HepG2 (cell line): Measurements from ENCODE around the gene SNRPD3. TPM values are rescaled to one million over a fixed set of nuclear protein-coding genes. Genes with fewer than 3 reads are reported as not detected.
A peak's percentile ranks its signal among the peaks of the same experiment; 100 is the strongest.

Experiments
- ATAC-seq: fragments of 200-7000 bp; cut with Tn5 transposase; 3 replicates; pipeline ENCODE4 v1.9.1; 2020; ENCODE audit warnings: mild to moderate bottlenecking, moderate library complexity
- BruUV-seq: library from RNA; stranded (reverse); fragments of 400-500 nt; replicated peaks from 2 replicates; lab custom pipeline; 2021; lab: Mats Ljungman, UMichigan
- CTCF ChIA-PET: fragments of 300-600 bp; formaldehyde crosslinking; extraction: SDS; loops from one replicate; lab custom pipeline; 2021; ENCODE audit warnings: low total read pairs, inconsistent platforms, low intra/inter-chr PET ratio; lab: Yijun Ruan, JAX
- POLR2A ChIA-PET: fragments of 350-600 bp; sonication (Branson Sonifier 250); formaldehyde crosslinking; loops from one replicate; lab custom pipeline; 2020; ENCODE audit warnings: antibody characterized with exemption, inconsistent platforms; lab: Yijun Ruan, JAX
- DNase-seq: peaks from one replicate; pipeline ENCODE4 v3.0.0-alpha.2; 2015; ENCODE audit warnings: low spot score
- FAIRE-seq: peaks from 3 replicates; lab custom pipeline; 2011; peaks lifted over from hg19 to GRCh38; lab: Jason Lieb, UNC
- H2AFZ ChIP-seq: one replicate; pipeline ENCODE4 v1.6.1; 2011; ENCODE audit warnings: low read length, inconsistent platforms
- H3K27ac ChIP-seq: fragments of 300-600 bp; 3 replicates; pipeline ENCODE4 v1.8.0; 2011; ENCODE audit warnings: mixed run types, mild to moderate bottlenecking, mixed read lengths, low read length, inconsistent platforms; ENCODE audit not compliant: insufficient read depth; ENCODE audit errors: extremely low read length
- H3K27me3 ChIP-seq, 2 experiments: fragments of 200-600 bp in 1 of 2; 2 replicates in 1 of 2; 3 replicates in 1 of 2; pipeline versions ENCODE4 v1.6.0 to v1.8.0; 2011; ENCODE audit warnings: low read length in 2 of 2, mild to moderate bottlenecking in 2 of 2, moderate library complexity in 2 of 2, inconsistent platforms in 1 of 2; ENCODE audit not compliant: insufficient read depth in 2 of 2, control insufficient read depth in 1 of 2
- H3K36me3 ChIP-seq, 2 experiments: fragments of 200-600 bp in 1 of 2; replicated peaks in 1 of 2; 2 replicates in 1 of 2; 3 replicates in 1 of 2; pipeline versions ENCODE4 v1.5.1 to v1.8.0; 2011; ENCODE audit warnings: low read length in 2 of 2, inconsistent platforms in 1 of 2; ENCODE audit not compliant: insufficient read depth in 2 of 2, control insufficient read depth in 1 of 2
- H3K4me1 ChIP-seq: 2 replicates; pipeline ENCODE4 v1.5.1; 2012; ENCODE audit warnings: low read length, inconsistent platforms; ENCODE audit not compliant: insufficient read depth
- H3K4me2 ChIP-seq: 2 replicates; pipeline ENCODE4 v1.6.0; 2011; ENCODE audit warnings: low read depth, low read length, inconsistent platforms
- H3K4me3 ChIP-seq, 3 experiments: fragments of 200-600 bp in 1 of 3; sonication (generic), shearing (Covaris generic) in 1 of 3; replicated peaks in 1 of 3; 2 replicates each; pipeline ENCODE4 v1.5.1; 2011 to 2016; ENCODE audit warnings: low read length in 3 of 3, inconsistent platforms in 2 of 3, low read depth in 2 of 3, mild to moderate bottlenecking in 2 of 3, control low read depth in 1 of 3, mixed read lengths in 1 of 3; ENCODE audit not compliant: insufficient read depth in 1 of 3
- H3K79me2 ChIP-seq: one replicate; pipeline ENCODE4 v1.6.1; 2011; ENCODE audit warnings: low read length, inconsistent platforms; ENCODE audit not compliant: insufficient read depth
- H3K9ac ChIP-seq: 2 replicates; pipeline ENCODE4 v1.6.0; 2011; ENCODE audit warnings: mild to moderate bottlenecking, low read depth, low read length, inconsistent platforms; ENCODE audit not compliant: insufficient read depth
- H3K9me3 ChIP-seq: 2 replicates; pipeline ENCODE4 v1.5.1; 2012; ENCODE audit warnings: mild to moderate bottlenecking, low read length
- H4K20me1 ChIP-seq: 2 replicates; pipeline ENCODE4 v1.6.0; 2011; ENCODE audit warnings: inconsistent platforms, mild to moderate bottlenecking, low read length, moderate library complexity; ENCODE audit not compliant: insufficient read depth
- BCL6 ChIP-seq: IDR thresholded peaks from 2 replicates; pipeline ENCODE4 v1.6.1; 2016; ENCODE audit warnings: missing genetic modification reagents, missing compliant biosample characterization
- HMGA1 ChIP-seq: sonication (generic); formaldehyde crosslinking; conservative IDR thresholded peaks from 2 replicates; pipeline ENCODE4 v1.4.0; 2020; ENCODE audit warnings: missing genetic modification reagents
- IRF2 ChIP-seq: IDR thresholded peaks from 2 replicates; pipeline ENCODE4 v1.6.1; 2018; ENCODE audit warnings: missing genetic modification reagents, missing compliant biosample characterization
- MAFF ChIP-seq: IDR thresholded peaks from 2 replicates; pipeline ENCODE4 v1.6.1; 2011; ENCODE audit warnings: low read depth, low read length, improper control_type of control experiment
- MAFK ChIP-seq, 2 experiments: IDR thresholded peaks in 1 of 2; conservative IDR thresholded peaks in 1 of 2; 2 replicates each; pipeline ENCODE4 v1.6.1; 2011; ENCODE audit warnings: improper control_type of control experiment in 2 of 2, low read length in 2 of 2
- NRL ChIP-seq: sonication (generic); formaldehyde crosslinking; IDR thresholded peaks from 2 replicates; pipeline ENCODE4 v1.5.0; 2020; ENCODE audit warnings: missing genetic modification reagents, mild to moderate bottlenecking, moderate library complexity, borderline replicate concordance
- ZIK1 ChIP-seq: sonication (generic); formaldehyde crosslinking; IDR thresholded peaks from 2 replicates; pipeline ENCODE4 v1.5.0; 2020; ENCODE audit warnings: mild to moderate bottlenecking, low read depth, missing genetic modification reagents, borderline replicate concordance
- ZNF256 ChIP-seq: sonication (generic); formaldehyde crosslinking; conservative IDR thresholded peaks from 2 replicates; pipeline ENCODE4 v1.4.0; 2020; ENCODE audit warnings: missing genetic modification reagents
- ZNF263 ChIP-seq: sonication (generic); formaldehyde crosslinking; IDR thresholded peaks from 2 replicates; pipeline ENCODE4 v1.4.0; 2020; ENCODE audit warnings: missing genetic modification reagents
- ZNF547 ChIP-seq: sonication (generic); formaldehyde crosslinking; IDR thresholded peaks from 2 replicates; pipeline ENCODE4 v1.5.1; 2020; ENCODE audit warnings: mild to moderate bottlenecking, missing genetic modification reagents
- ZNF563 ChIP-seq: sonication (generic); formaldehyde crosslinking; IDR thresholded peaks from 2 replicates; pipeline ENCODE4 v1.8.0; 2022; ENCODE audit warnings: mild to moderate bottlenecking, moderate library complexity, missing genetic modification reagents
- ZNF687 ChIP-seq: sonication (generic); formaldehyde crosslinking; IDR thresholded peaks from 2 replicates; pipeline ENCODE4 v1.5.1; 2020; ENCODE audit warnings: mild to moderate bottlenecking, missing genetic modification reagents, moderate library complexity
- ZNF788 ChIP-seq: sonication (generic); formaldehyde crosslinking; IDR thresholded peaks from 2 replicates; pipeline ENCODE4 v1.5.0; 2020; ENCODE audit warnings: mild to moderate bottlenecking, missing genetic modification reagents, borderline replicate concordance
- ZNF790 ChIP-seq: sonication (generic); formaldehyde crosslinking; IDR thresholded peaks from 2 replicates; pipeline ENCODE4 v1.8.0; 2022; ENCODE audit warnings: missing genetic modification reagents, mild to moderate bottlenecking, borderline replicate concordance
- WGBS: methylation state at CpG from one replicate; pipeline ENCODE4 v1.1.6; 2017; ENCODE audit warnings: low lambda C conversion rate; 5-methylcytosine and 5-hydroxymethylcytosine counted together
- in situ Hi-C: cut with HindIII; loops from 2 replicates; pipeline ENCODE4 v1.10.0; 2017; ENCODE audit warnings: low pct_unique_long_range_greater_than_20kb; ENCODE audit not compliant: extremely low pct_ligation_motif_present
- intact Hi-C: fragments of 100-400 bp; cut with micrococcal nuclease; formaldehyde crosslinking; loops from one replicate; pipeline ENCODE4 v1.10.0; 2022; ENCODE audit not compliant: unreplicated experiment
- polyA plus RNA-seq, 8 experiments: library from polyadenylated mRNA; depleted of rRNA in 3 of 8; stranded (reverse) in 7 of 8; unstranded in 1 of 8; fragments of >200 nt; fragmentation: Illumina TruSeq in 4 of 8; extraction: Trizol in 4 of 8; gene quantifications; 2 replicates each; pipeline versions ENCODE4 v1.2.1 to v1.2.3, GENCODE V29; 2011 to 2016; ENCODE audit warnings: low read depth in 4 of 8, missing spikeins in 1 of 8, mixed read lengths in 1 of 8; ENCODE audit not compliant: insufficient read depth in 1 of 8
- total RNA-seq, 5 experiments: library from RNA; depleted of rRNA; stranded (reverse); fragments of >200 nt; fragmentation: Illumina TruSeq; extraction: Trizol; gene quantifications; 2 replicates each; pipeline ENCODE4 v1.2.3, GENCODE V29; 2016; ENCODE audit warnings: low read depth in 1 of 5

SNRPD3 gene
- total and polyA plus RNA-seq, 2 of the 13 experiments (the other 11 are each of a cell fraction or from before 2014, with no cell fraction given) = 110 to 209 TPM

- BruUV-seq = no TSS peak
- in situ Hi-C loops = loop anchor here (10.0 kb wide), 1 partner anchor 190 kb away; no protein-coding TSS in a partner anchor
- Histone ChIP-seq H3K9ac (no peak overlapping the region), H4K20me1 (no peaks in the 10 kb centered on the region), H3K4me3 (no peak overlapping the region), H3K27ac (peak overlapping the region; percentile 75), H3K36me3 (no peaks in the 10 kb centered on the region), H2AFZ (no peak overlapping the region), H3K4me2 (no peak overlapping the region), H3K79me2 (no peaks in the 10 kb centered on the region), H3K9me3 (no peaks in the 10 kb centered on the region), H3K4me1 (peaks cover 98% of the 10 kb centered on the region), H3K27me3 (no peaks in the 10 kb centered on the region)
- ATAC-seq = no peak
- CTCF ChIA-PET = no interaction called here
- POLR2A ChIA-PET = interaction anchor here (1.0 to 2.0 kb wide), 4 partner anchors 9 to 94 kb away, joined by 3 to 31 read pairs (median 9); partner anchors contain the start of gene GUCD1
- intact Hi-C loops = no loop called here
- DNase-seq = no peak
- TF ChIP-seq ZNF788 = no peak
- TF ChIP-seq HMGA1 (CRISPR knock-in tag) = no peak
- peak; percentile 37; the same call in 1 of the 2 replicates for TF ChIP-seq MAFF
- TF ChIP-seq ZIK1 = no peak
- peak; percentile 55 to 62; a peak in 3 of 4 replicates for TF ChIP-seq MAFK (conservative IDR thresholded peaks at IDR 0.05 in 1 of 2, IDR thresholded peaks at IDR 0.05 in 1 of 2; ENCODE audit: low read length in 2 of 2)
- no peak for TF ChIP-seq ZNF563 (CRISPR knock-in tag)
- TF ChIP-seq ZNF263 (CRISPR knock-in tag) = no peak
- TF ChIP-seq ZNF790 (CRISPR knock-in tag) = no peak
- TF ChIP-seq ZNF547 (CRISPR knock-in tag) = no peak
- FAIRE-seq = peak; percentile 15
- WGBS = 98% methylated on average over 7 of the region's 8 CpGs
Measured at GRCh38 chr22:24515027-24515338, 40.8 kb upstream of the SNRPD3 start.

GRCh38 chr22:24516301-24516737 is 39.5 kb upstream of the SNRPD3 start:
- ATAC-seq (peak; percentile 20), FAIRE-seq (peak; percentile 36), DNase-seq (peak; percentile 62)
- intact Hi-C loops (no loop called here), in situ Hi-C loops (loop anchor here (10.0 kb wide), 1 partner anchor 192 kb away; no protein-coding TSS in a partner anchor)
- Histone ChIP-seq H2AFZ (no peak overlapping the region), H3K27me3 (no peaks in the 10 kb centered on the region), H3K9me3 (no peaks in the 10 kb centered on the region), H3K4me2 (no peak overlapping the region), H3K27ac (peak overlapping the region; percentile 39), H3K9ac (0 out of 2 replicates have a peak overlapping the region, but pooled peaks have one; percentile 3), H3K79me2 (no peaks in the 10 kb centered on the region), H3K4me1 (peaks cover 98% of the 10 kb centered on the region), H3K36me3 (no peaks in the 10 kb centered on the region), H3K4me3 (no peak overlapping the region), H4K20me1 (no peaks in the 10 kb centered on the region)
- ChIA-PET CTCF (no interaction called here), POLR2A (interaction anchor here (2.0 kb wide), 1 partner anchor 10 kb away, joined by 31 read pairs; no protein-coding TSS in a partner anchor)
- BruUV-seq = no TSS peak
- WGBS = no CpG with 5 or more reads among the region's 3 CpGs
- peak; percentile 28; the same call in 1 of the 2 replicates for TF ChIP-seq ZNF687 (CRISPR knock-in tag)
- TF ChIP-seq ZNF256 (CRISPR knock-in tag) = no peak
- no peak for TF ChIP-seq IRF2 (CRISPR knock-in tag)
- peak; percentile 95 for TF ChIP-seq BCL6 (CRISPR knock-in tag)
- TF ChIP-seq NRL (CRISPR knock-in tag) = 0 out of 2 replicates have a peak, but pooled peaks have one; percentile 34
